Stimulated activated naive CD4-positive, alpha-beta T cell (primary cell): ENCODE measurements around the gene ERF.

Source experiments
- DNase-seq, 6 experiments: peaks; one replicate each; lab custom pipeline; 2025; lab: John Stamatoyannopoulos, UW

ERF gene

DNA sequence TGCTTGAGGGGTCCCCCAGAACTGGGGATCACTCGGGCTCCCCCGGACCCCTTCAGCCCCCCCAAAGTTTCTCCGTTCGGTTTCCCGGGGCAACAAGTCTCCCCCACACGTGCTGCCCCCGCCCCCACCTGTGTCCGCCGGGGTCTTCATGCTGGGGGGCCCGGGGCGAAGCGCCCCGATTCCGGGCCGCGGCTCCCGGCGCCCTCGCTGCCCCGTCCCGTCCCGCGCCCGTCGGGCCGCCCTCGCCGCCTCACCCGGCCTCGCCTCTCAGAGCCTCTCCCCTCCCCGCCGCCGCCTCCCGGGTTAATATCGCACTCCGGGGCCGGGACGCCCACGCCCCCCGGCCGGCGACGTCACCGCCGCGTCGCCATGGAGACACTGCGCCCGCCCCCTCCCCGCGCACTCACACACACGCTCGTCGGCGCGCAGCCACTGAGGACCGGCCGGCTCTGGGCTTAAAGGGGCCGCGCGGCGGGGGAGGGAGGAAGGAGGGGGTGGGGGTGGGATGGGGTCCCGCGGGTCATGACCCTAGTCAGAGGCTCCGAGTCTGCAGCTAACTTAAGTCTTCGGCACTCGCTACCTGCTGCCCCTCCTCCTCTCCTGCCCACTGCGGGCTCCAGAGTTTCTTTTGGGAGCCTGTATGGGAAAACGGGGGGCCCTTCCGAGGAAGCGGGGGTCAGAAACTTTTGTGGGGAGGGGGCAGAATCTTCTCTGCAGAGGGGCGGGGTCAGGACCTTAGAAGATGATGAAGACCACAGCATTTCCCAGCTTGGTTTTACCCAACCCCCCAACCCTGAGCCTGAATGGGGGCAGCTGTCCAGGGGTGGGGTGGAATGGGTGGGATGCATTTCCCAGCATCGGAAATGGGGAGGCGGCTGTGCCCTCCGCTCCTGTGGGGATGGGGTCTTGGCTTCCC, at the start of gene ERF:
TSS of gene ERF (minus strand) at position 279 of the 916 bp plus-strand sequence. CDS start at position 150, 129 bp downstream.
- peak; percentile 86 to 95 (median 92) for DNase-seq

GRCh38 chr19:42303876-42304275, 48.9 kb upstream of the ERF start:
- DNase-seq: no peak

DNA sequence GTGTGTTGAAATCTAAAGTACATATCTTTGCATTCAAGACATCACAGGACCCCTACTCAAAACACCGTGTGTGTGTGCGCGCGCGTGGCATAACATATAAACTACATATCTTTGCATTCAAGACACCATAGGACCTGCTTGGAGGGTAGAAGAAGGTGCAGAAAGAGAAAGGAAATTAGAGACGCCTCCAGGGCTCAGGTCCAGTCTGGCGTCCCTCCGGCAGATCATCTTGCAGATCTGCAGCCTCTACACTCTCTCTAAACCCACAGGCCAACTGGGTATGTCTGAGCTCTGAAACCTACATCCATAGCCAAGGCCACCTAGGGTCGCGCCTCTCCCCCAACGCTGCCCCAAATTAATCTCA, 48.2 kb upstream of the ERF start:
- DNase-seq: no peak

- peak in 2 of 6 experiments; percentile 23 to 42 for DNase-seq
Measured at GRCh38 chr19:42301646-42302203, 46.8 kb upstream of the ERF start, which contains the start of gene PRR19. TSS of gene PRR19 (plus strand) at chr19:42302132. CDS start at chr19:42309585, 7,453 bp downstream.

DNA sequence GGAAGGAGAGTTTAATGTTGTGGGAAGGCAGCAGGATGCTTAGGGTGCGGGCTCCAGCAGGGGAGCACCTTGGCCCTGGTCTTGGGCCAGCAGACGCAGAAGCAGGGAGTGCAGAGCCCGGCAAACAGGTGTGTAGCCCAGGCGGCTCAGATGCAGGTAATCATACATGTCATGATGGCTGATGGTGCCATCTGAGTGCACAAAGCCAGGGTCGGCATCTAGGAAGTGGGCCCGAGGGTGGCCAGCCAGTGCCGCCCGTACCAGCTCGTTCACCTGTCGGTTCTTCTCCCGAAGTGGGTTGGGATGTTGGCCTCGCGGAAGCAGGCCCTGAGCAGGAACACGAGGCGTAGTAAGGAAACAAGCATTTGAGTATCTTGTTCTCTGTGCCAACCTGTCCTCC, 42.1 kb upstream of the ERF start:
- DNase-seq: no peak

DNA sequence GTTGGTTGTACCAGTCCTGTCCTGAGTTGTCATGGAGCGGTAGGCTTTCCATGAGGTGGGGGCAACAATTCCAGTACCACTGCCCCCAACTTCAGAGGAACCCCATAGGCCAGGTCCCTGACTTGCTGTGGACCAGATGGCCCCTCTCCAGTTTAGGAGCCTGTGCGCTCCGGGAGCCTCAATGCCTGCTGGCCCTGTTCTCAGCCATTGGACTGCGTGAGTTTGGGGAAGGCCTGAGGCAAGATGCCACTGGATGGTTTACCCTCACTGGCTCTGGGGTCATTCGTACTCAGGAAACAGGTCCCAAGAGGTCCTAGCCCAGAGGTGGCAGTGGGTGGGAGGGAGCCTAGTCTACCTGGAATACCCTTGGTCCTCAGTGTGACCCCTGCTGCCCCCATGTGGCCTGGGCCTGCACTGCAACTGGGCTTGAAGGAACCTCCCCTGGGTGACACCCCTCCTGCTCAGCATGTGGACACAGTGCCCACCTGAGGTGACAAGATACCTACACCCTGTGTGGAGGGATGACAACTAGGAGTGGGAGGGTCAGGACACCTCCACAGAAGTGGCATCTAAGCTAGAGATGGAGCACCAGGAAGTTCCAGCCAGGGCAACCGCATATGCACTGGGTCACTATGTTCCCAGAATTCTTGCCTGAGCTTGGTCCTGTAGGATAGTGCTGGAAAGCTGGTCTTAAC, 41.0 kb upstream of the ERF start:
- peak; percentile 70 to 90 (median 86) for DNase-seq

GRCh38 chr19:42295342-42295741, 40.4 kb upstream of the ERF start:
- no peak for DNase-seq

DNA sequence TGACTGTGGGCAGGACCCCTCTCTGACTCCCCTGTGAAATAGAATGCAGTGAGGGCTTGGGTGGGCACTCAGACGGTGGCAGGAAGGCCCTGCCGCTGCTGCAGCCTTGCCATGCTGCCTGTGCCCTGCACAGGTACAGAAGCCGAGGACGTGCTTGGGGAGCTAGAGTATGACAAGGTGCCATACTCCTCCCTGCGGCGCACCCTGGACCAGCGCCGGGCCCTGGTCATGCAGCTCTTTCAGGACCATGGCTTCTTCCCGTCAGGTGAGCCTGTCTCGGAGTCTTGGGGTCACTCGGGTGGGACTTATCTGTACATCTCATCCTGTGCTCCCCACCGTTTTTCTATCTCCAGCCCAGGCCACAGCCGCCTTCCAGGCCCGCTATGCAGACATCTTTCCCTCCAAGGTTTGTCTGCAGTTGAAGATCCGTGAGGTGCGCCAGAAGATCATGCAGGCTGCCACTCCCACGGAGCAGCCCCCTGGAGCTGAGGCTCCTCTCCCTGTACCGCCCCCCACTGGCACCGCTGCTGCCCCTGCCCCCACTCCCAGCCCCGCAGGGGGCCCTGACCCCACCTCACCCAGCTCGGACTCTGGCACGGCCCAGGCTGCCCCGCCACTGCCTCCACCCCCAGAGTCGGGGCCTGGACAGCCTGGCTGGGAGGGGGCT, 39.7 kb upstream of the ERF start:
- DNase-seq: no peak

GRCh38 chr19:42293948-42294347, 39.0 kb upstream of the ERF start:
- no peak for DNase-seq

DNA sequence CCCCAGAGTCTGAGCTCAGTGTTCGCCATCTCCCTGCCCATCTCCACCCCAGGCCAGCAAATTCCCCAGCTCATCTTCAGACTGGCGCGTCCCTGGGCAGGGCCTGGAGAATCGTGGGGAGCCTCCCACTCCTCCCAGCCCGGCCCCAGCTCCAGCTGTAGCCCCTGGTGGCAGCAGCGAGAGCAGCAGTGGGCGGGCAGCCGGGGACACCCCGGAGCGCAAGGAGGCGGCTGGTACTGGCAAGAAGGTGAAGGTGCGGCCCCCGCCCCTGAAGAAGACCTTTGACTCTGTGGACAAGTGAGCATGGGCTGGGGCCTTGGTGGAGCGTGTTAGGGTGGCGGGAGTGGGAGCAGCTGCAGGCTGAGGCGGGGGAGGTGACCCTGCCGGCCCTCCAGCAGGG, 38.6 kb upstream of the ERF start:
- DNase-seq: no peak

DNA sequence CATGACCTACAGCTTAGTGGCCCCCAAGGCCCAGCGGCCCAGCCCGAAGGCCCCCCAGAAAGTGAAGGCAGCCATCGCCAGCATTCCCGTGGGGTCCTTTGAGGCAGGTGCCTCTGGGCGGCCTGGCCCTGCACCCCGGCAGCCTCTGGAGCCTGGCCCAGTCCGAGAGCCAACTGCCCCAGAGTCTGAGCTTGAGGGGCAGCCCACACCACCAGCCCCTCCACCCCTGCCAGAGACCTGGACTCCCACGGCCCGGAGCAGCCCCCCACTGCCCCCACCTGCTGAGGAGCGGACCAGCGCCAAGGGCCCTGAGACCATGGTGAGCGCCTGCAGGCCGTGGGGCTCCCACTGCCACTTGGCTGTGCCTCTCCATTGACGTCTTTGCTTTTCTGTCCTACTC, 38.0 kb upstream of the ERF start:
- no peak for DNase-seq

GRCh38 chr19:42292042-42292960, 37.4 kb upstream of the ERF start:
- no peak for DNase-seq

DNA sequence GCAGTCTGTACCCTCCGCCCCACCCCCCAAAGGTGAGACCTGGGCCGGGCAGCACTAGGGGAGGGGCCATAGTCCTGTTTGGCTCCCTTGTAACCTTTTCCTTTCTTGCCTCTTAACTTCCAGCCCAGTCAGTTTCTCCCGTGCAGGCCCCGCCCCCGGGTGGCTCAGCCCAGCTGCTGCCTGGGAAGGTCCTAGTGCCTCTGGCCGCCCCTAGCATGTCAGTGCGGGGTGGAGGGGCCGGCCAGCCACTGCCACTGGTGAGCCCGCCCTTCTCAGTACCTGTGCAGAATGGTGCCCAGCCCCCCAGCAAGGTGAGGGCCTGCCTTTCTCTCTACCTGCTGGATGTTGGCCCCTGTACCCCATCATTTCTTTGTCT, 36.5 kb upstream of the ERF start:
- no peak for DNase-seq

DNA sequence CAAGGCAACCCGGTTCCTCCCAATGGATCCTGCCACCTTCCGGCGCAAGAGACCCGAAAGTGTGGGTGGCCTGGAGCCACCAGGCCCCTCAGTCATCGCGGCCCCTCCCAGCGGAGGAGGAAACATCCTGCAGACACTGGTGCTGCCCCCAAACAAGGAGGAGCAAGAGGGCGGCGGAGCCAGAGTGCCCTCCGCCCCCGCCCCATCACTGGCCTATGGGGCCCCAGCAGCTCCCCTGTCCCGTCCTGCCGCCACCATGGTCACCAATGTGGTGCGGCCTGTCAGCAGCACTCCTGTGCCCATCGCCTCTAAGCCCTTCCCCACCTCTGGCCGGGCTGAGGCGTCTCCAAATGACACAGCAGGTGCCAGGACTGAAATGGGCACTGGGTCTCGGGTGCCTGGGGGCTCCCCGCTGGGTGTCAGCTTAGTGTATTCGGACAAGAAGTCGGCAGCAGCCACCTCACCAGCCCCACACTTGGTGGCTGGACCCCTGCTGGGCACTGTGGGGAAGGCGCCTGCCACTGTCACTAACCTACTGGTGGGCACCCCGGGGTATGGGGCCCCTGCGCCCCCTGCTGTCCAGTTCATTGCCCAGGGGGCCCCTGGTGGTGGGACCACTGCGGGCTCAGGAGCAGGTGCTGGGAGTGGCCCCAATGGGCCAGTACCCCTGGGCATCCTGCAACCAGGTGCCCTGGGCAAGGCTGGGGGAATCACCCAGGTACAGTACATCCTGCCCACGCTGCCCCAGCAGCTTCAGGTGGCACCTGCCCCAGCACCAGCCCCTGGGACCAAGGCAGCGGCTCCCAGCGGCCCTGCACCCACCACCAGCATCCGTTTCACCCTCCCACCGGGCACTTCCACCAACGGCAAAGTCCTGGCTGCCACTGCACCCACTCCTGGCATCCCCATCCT, 35.9 kb upstream of the ERF start:
- peak; percentile 29 to 65 (median 47) for DNase-seq

DNA sequence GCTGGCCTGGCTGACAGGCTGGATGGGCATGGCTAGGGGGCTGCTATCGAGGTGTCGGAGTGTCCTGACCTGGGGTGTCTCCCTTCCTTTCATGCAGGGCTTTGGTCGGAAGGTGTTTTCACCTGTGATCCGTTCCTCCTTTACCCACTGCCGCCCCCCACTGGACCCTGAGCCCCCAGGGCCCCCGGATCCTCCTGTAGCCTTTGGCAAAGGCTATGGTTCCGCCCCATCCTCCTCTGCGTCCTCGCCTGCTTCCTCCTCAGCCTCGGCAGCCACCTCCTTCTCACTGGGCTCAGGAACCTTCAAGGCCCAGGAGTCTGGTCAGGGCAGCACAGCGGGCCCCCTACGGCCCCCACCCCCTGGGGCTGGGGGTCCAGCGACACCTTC, 35.2 kb upstream of the ERF start:
- no peak for DNase-seq

DNA sequence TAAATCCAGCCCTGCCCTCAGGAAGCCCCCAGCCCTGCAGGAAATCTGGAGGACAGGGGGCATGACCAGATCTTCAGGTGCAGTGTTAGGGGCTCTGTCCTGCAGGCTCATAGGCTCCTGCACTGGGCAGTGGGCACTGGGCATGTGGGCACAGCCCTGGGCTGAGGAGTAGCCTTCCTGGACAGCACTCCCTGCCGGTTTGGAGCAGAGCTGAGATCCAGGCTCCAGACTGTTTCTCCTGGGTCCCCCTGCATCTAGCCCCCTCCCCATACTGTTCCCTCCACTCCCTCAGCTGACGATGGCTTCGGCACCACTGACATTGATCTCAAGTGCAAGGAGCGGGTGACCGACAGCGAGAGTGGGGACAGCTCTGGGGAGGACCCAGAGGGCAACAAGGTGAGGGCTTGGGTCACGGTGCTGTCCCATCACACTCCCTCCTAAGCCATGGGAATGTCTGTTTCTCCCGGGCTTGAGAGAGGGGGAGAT, 34.7 kb upstream of the ERF start:
- DNase-seq: no peak

GRCh38 chr19:42288881-42289555, 34.1 kb upstream of the ERF start:
- DNase-seq: no peak

DNA sequence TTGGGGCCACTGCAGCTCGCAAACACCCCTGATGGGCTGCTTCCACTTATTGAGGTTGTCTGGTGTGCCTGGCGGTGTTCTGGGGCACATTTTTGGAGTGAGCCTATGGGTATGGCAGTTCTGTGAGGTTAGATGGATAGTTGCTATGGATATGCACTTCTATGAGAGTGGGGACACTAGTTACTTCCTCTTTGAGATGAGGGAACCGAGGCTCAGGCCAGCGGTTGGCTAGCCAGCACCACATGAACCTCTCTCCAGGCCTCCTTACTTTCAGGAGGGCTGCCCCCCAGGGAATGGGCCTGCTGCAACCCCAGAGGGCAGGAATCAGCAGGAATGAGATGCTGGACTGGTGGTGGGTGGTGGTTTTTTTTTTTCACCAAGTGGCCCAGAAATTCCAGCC, 33.5 kb upstream of the ERF start:
- no peak for DNase-seq

DNA sequence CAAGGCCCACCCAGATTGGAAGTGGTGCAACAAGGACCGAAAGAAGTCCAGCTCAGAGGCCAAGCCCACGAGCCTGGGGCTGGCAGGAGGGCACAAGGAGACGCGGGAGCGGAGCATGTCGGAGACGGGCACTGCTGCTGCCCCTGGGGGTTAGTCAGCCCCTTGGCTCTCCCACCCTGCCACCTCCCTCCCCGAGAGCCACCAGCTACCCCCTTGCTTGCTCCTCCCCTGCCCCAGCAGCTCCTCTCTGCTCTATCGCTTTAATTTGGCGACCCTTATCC, 32.8 kb upstream of the ERF start:
- DNase-seq: no peak
